ENCODE data around the gene VAT1. TPM values are rescaled to one million over a fixed set of nuclear protein-coding genes. Genes with fewer than 3 reads are reported as not detected.

Gene VAT1
- total RNA-seq (ENCODE audit: unreplicated experiment), result 413 TPM
- long read RNA-seq, transcript VAT1-201 (6 exons, 2,734 nt), result major isoform, 171 of 210 reads
- long read RNA-seq, partial matches to known transcripts, result 8 of 210 reads
- long read RNA-seq, other reads (novel, unspliced or antisense), result 30 of 210 reads

DNA sequence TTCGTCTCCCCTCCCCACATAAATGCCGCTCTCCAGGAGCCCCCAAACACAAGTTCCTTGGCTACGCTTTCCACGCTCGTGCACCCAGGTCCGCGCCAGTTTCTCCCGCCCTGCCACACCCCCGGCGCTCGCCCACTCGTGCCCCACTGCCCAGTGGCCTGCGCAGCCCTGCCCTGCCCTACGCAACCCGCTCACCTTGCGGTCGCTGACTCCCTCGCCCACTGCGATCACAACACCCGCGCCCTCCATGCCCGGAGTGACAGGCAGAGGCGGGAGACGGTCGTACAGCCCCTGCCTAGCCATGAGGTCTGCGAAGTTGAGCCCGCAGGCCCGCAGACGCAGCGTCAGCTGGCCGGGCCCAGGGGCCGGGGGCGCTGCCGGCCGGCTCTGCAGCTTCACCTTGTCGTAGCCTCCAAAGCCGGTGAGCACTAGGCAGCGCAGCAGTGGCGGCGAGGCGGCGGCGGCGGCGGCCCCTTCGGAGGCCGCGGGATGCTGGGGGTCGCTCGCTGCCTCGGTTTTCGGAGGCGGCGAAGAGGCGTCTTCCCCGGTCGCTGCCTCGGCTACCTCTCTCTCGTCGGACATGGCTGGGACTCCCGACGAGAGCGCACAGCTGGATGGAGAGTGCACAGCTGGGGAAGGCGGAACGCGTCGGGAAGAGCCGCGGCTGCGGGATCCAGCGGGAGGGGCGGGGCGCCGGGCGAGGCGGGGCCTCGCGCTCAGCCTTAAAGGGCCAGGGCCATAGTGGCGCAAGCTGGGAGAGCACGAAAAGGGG is at the start of gene VAT1:
VAT1 (minus strand) TSS at position 645 of the 772 bp plus-strand sequence; CDS start at position 582, 63 bp downstream.
- peak; percentile 89 for DNase-seq
- Mint-ChIP-seq H3K4me1 (ENCODE audit: low read depth, unreplicated experiment) (peaks cover 26% of the 10 kb centered on the region), H3K27me3 (ENCODE audit: unreplicated experiment) (peaks cover 16% of the 10 kb centered on the region), H3K36me3 (ENCODE audit: unreplicated experiment) (no peaks in the 10 kb centered on the region), H3K9me3 (ENCODE audit: unreplicated experiment) (peaks cover 5% of the 10 kb centered on the region), H3K4me3 (ENCODE audit: unreplicated experiment) (peak within 1 kb of the TSS; percentile 95), H3K27ac (ENCODE audit: unreplicated experiment) (peak within 1 kb of the TSS; percentile 95)
- TF ChIP-seq, protein P1, sequence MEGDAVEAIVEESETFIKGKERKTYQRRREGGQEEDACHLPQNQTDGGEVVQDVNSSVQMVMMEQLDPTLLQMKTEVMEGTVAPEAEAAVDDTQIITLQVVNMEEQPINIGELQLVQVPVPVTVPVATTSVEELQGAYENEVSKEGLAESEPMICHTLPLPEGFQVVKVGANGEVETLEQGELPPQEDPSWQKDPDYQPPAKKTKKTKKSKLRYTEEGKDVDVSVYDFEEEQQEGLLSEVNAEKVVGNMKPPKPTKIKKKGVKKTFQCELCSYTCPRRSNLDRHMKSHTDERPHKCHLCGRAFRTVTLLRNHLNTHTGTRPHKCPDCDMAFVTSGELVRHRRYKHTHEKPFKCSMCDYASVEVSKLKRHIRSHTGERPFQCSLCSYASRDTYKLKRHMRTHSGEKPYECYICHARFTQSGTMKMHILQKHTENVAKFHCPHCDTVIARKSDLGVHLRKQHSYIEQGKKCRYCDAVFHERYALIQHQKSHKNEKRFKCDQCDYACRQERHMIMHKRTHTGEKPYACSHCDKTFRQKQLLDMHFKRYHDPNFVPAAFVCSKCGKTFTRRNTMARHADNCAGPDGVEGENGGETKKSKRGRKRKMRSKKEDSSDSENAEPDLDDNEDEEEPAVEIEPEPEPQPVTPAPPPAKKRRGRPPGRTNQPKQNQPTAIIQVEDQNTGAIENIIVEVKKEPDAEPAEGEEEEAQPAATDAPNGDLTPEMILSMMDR (IDR thresholded peaks at IDR 0.05; ENCODE audit: partially characterized antibody, unreplicated experiment), result no peak

DNA sequence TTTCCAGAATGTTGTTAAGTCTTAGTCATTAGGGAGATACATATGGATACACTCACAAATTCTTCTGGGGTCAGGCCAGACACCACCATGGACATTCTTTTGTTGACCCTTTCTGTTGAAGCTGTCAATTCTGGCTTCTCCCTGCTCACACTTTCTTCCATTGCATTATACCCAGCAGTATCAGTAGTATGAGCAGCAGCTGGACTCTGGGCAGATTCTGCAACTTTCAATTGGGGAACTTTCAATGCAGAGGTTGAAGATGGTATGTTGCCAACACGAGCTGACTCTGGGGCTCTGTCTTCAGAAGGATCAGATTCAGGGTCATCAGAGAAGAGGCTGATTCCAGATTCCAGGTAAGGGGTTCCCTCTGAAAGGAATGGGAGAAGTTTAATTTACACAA is 48.7 kb upstream of the VAT1 start:
- Mint-ChIP-seq H3K27me3 (ENCODE audit: unreplicated experiment) (no peaks in the 10 kb centered on the region), H3K4me3 (ENCODE audit: unreplicated experiment) (no peak overlapping the region), H3K27ac (ENCODE audit: unreplicated experiment) (no peak overlapping the region), H3K4me1 (ENCODE audit: low read depth, unreplicated experiment) (peaks cover 5% of the 10 kb centered on the region), H3K36me3 (ENCODE audit: unreplicated experiment) (no peaks in the 10 kb centered on the region), H3K9me3 (ENCODE audit: unreplicated experiment) (no peaks in the 10 kb centered on the region)
- TF ChIP-seq, protein P1 (IDR thresholded peaks at IDR 0.05; ENCODE audit: partially characterized antibody, unreplicated experiment), result no peak
- DNase-seq, result no peak

GRCh38 chr17:43070257-43070656 is 48.1 kb upstream of the VAT1 start:
- Mint-ChIP-seq H3K4me3 (ENCODE audit: unreplicated experiment) (no peak overlapping the region), H3K36me3 (ENCODE audit: unreplicated experiment) (no peaks in the 10 kb centered on the region), H3K4me1 (ENCODE audit: low read depth, unreplicated experiment) (peaks cover 5% of the 10 kb centered on the region), H3K9me3 (ENCODE audit: unreplicated experiment) (no peaks in the 10 kb centered on the region), H3K27ac (ENCODE audit: unreplicated experiment) (no peak overlapping the region), H3K27me3 (ENCODE audit: unreplicated experiment) (no peaks in the 10 kb centered on the region)
- DNase-seq, result no peak
- TF ChIP-seq, protein P1 (IDR thresholded peaks at IDR 0.05; ENCODE audit: partially characterized antibody, unreplicated experiment), result no peak

DNA sequence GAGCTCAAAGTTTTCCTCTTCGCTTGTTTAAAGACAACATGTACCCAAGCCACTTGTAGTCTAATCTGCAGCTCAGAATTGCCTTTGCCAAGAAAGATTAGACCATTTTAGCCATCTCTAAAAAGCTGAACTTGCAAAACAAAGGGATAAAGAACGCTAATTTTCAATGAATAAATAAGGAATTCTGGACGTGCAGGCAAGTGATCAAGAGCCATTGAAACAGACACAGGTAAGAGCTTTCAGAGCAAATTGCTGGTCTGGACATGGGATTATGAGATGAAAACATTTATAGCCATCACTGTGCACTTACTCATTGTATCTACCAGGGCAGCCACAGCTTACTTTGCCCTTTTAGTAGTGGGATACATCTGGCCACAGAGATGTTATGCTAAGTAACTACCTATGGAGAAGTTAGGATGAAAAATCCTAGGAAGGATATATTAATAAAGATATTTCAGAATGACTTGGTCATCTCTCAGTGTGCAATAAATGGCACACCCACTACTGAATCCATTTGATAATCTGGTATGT is 47.2 kb upstream of the VAT1 start:
- DNase-seq, result no peak
- Mint-ChIP-seq H3K27me3 (ENCODE audit: unreplicated experiment) (no peaks in the 10 kb centered on the region), H3K4me3 (ENCODE audit: unreplicated experiment) (no peak overlapping the region), H3K36me3 (ENCODE audit: unreplicated experiment) (no peaks in the 10 kb centered on the region), H3K27ac (ENCODE audit: unreplicated experiment) (no peak overlapping the region), H3K9me3 (ENCODE audit: unreplicated experiment) (no peaks in the 10 kb centered on the region), H3K4me1 (ENCODE audit: low read depth, unreplicated experiment) (peaks cover 5% of the 10 kb centered on the region)
- TF ChIP-seq, protein P1 (IDR thresholded peaks at IDR 0.05; ENCODE audit: partially characterized antibody, unreplicated experiment), result no peak

Measured in glutamatergic neuron (in vitro differentiated cells).